ENCODE results near the gene FMN1.

FMN1 gene

GRCh38 chr15:32864841-32865240 is 329.7 kb downstream of the FMN1 start:
- DNase-seq, result no peak
- Mint-ChIP-seq H3K4me1 (peaks cover 78% of the 10 kb centered on the region), H3K36me3 (ENCODE audit: low read depth) (peaks cover 22% of the 10 kb centered on the region), H3K27ac (no peak overlapping the region), H3K27me3 (ENCODE audit: low read depth, poor library complexity) (peaks cover 5% of the 10 kb centered on the region), H3K4me3 (no peak overlapping the region), H3K9me3 (no peaks in the 10 kb centered on the region)
- TF ChIP-seq CTCF (IDR thresholded peaks at IDR 0.05), result no peak

GRCh38 chr15:32864051-32864450 is 330.5 kb downstream of the FMN1 start:
- DNase-seq, result no peak
- peaks cover 22% of the 10 kb centered on the region for H3K36me3 Mint-ChIP-seq (ENCODE audit: low read depth)
- H3K9me3 Mint-ChIP-seq, result no peaks in the 10 kb centered on the region
- no peak overlapping the region for H3K4me3 Mint-ChIP-seq
- H3K4me1 Mint-ChIP-seq, result peaks cover 72% of the 10 kb centered on the region
- peaks cover 10% of the 10 kb centered on the region for H3K27me3 Mint-ChIP-seq (ENCODE audit: low read depth, poor library complexity)
- no peak for TF ChIP-seq CTCF (IDR thresholded peaks at IDR 0.05)
- no peak overlapping the region for H3K27ac Mint-ChIP-seq

- no peak for TF ChIP-seq CTCF (IDR thresholded peaks at IDR 0.05)
- Mint-ChIP-seq H3K27ac (peak overlapping the region; percentile 55), H3K4me3 (peak overlapping the region; percentile 66), H3K27me3 (ENCODE audit: low read depth, poor library complexity) (peaks cover 10% of the 10 kb centered on the region), H3K36me3 (ENCODE audit: low read depth) (peaks cover 25% of the 10 kb centered on the region), H3K4me1 (peaks cover 53% of the 10 kb centered on the region), H3K9me3 (peaks cover 3% of the 10 kb centered on the region)
- peak; percentile 61 for DNase-seq
Observed at GRCh38 chr15:32861761-32862160, 332.8 kb downstream of the FMN1 start.

- Mint-ChIP-seq H3K36me3 (ENCODE audit: low read depth) (peaks cover 25% of the 10 kb centered on the region), H3K27ac (no peak overlapping the region), H3K4me1 (peaks cover 47% of the 10 kb centered on the region), H3K4me3 (no peak overlapping the region), H3K27me3 (ENCODE audit: low read depth, poor library complexity) (peaks cover 10% of the 10 kb centered on the region), H3K9me3 (peaks cover 3% of the 10 kb centered on the region)
- DNase-seq, result no peak
- TF ChIP-seq CTCF (IDR thresholded peaks at IDR 0.05), result no peak
Observed at GRCh38 chr15:32861174-32861573, 333.3 kb downstream of the FMN1 start.

GRCh38 chr15:32859996-32860395 is 334.5 kb downstream of the FMN1 start:
- peaks cover 46% of the 10 kb centered on the region for H3K4me1 Mint-ChIP-seq
- H3K27me3 Mint-ChIP-seq (ENCODE audit: low read depth, poor library complexity), result peaks cover 10% of the 10 kb centered on the region
- peaks cover 24% of the 10 kb centered on the region for H3K36me3 Mint-ChIP-seq (ENCODE audit: low read depth)
- H3K27ac Mint-ChIP-seq, result no peak overlapping the region
- TF ChIP-seq CTCF (IDR thresholded peaks at IDR 0.05), result no peak
- H3K4me3 Mint-ChIP-seq, result no peak overlapping the region
- no peak for DNase-seq
- peaks cover 3% of the 10 kb centered on the region for H3K9me3 Mint-ChIP-seq

GRCh38 chr15:32859251-32859650 is 335.3 kb downstream of the FMN1 start:
- H3K9me3 Mint-ChIP-seq, result peaks cover 3% of the 10 kb centered on the region

More at GRCh38 chr15:32859251-32859650, 335.3 kb downstream of the FMN1 start:
- Mint-ChIP-seq H3K36me3 (ENCODE audit: low read depth) (peaks cover 21% of the 10 kb centered on the region), H3K4me3 (no peak overlapping the region), H3K27me3 (ENCODE audit: low read depth, poor library complexity) (peaks cover 10% of the 10 kb centered on the region), H3K4me1 (peaks cover 40% of the 10 kb centered on the region), H3K27ac (no peak overlapping the region)
- TF ChIP-seq CTCF (IDR thresholded peaks at IDR 0.05), result no peak
- no peak for DNase-seq

Data from nephron progenitor cell (in vitro differentiated cells).